Kidney glomerular epithelial cell (primary cell): ENCODE data around the gene FAM227B.
"Not testable (repeated sequence)": the region's sequence is repeated elsewhere in the genome, so short reads cannot be mapped to it uniquely, and the experiment has no call there.

Experiments
- DNase-seq: peaks from one replicate; lab custom pipeline; 2025; lab: John Stamatoyannopoulos, UW

FAM227B gene, protein sequence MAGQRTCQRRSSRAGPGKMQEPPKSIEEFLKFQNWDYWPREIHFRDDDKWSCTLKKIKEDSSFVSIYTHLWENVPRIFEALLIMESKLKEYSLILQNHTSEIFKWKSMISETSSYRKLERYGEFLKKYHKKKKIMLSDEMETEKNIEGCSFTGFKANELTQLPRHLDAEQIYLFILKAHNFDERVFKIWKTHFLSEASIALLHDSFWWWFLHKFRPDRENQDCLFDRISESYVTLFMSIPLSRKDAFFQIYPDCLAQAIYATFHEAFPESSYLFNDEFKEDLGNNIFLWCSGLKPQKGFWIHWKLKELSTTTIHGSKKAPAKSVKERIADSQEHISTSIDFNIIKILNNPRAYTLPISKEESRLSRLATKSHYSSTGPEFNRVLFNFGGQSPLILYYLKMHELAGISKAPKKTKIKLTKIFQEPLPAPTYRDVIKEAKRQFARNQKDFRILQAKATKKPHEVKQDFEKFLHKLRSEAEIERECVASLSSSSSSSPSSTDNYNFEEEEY

DNA sequence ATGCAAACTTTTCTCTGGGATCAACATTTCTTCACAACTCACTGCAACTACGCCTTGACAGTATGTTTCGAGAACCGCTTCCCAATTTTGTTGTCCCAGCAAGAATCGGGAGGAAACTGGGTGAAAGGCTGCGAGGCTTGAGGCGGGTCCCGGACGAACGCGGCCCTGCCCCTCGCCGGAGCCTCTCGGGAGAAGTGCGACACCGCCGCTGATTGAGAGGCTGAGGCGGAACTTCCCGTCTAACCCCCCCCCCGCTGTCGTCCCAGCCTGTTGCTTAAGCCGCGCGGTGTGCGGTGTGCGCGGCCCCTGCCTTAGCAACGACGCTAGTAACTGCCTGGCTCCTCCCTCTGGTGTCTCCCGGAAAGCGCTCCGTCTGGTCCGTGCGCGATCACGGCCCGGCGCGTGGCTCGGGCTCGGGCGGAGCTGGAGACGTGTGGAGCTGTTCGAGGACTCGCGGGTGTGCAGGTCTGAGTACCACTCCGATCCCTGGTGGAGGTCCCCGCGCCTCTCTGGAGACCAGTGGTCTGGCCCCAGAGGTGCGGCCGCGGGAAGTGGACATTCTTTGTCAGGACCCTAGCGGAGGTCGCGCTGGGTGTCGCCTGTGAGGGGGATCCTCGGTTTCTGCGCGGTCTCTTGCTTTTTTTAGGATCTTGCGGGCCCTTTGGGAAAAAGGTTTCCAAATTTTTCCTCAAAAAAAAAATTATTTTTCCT lies at the start of gene FAM227B, which contains the start of gene DTWD1:
Gene FAM227B (minus strand): TSS at position 161 of the 711 bp plus-strand sequence. CDS start 5,647 bp downstream, outside the sequence.
Gene DTWD1 (plus strand): TSS at position 391 of the 711 bp plus-strand sequence. CDS start 4,120 bp downstream, outside the sequence.
- peak; percentile 95 for DNase-seq

DNA sequence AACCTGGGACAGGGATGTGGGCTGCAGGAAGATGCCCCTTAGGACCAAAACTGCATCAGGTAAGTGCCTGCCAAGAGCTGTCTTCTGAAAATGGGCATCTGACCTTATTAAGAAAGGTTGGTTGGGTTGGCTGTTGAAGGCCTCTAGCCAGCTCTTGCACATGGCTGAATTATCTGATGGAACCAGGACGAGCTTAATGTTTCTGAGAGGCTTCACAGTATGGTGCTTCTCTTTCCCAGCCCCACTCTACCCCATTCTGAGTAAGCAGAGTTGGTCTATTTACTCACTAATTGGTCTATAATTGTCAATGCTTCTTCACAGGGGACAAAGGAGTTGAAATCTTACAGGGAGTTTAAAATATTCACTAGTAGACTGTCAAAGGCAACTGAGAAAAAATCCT lies 48.7 kb upstream of the FAM227B start:
- DNase-seq: no peak

DNA sequence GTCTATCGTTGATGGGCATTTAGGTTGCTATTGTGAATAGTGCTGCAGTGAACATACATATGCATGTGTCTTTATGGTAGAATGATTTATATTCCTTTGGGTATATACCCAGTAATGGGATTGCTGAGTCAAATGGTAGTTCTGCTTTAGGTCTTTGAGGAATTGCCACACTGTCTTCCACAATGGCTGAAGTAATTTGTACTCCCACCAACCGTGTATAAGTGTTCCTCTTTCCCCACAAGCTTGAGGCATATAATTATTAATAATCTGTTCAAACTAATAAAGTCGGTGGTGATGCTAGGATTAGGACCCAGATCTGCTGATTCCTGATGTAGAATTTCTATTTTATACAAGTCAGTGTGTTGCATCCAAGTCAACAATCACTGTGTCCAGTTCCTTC lies 45.9 kb upstream of the FAM227B start:
- not testable (repeated sequence) for DNase-seq

DNA sequence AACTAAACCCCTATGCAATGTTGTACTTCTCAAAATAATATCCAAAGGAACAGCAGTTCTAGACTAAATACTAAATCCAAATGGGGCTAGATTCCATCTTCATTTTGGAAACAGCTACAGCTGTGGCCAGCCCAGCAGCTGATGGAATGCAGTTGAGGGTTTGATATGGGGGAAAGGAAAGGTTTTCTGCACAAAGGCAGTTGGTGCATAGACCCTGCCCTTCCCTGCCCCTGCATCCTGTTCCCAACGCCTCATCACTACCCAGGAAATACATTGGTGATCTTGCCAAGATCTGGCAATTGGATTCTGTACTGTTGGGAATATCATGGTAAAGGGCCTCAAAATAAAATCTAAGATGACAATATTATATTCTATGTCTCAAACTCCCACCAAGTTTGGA lies 44.1 kb upstream of the FAM227B start:
- DNase-seq: no peak

DNA sequence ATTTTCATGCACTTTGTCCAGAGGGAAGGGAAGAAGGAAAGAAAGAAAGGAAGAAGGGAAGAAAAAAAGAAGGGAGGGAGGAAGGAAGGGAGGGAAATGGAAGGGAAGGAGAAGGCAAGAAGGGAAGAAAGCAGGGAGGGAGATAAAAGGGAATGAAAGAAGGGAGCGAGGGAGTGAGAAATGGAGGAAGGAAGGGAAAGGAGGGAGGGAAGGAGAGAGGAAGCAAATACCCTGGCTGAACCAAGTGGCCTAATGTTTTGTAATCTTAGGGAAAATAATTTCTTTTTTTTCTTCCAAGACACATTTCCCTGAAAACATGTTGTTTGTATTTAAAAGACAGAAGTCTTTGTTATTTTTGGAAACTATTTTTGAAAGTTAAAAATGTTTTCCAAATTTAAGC lies 36.1 kb upstream of the FAM227B start:
- no peak for DNase-seq

DNA sequence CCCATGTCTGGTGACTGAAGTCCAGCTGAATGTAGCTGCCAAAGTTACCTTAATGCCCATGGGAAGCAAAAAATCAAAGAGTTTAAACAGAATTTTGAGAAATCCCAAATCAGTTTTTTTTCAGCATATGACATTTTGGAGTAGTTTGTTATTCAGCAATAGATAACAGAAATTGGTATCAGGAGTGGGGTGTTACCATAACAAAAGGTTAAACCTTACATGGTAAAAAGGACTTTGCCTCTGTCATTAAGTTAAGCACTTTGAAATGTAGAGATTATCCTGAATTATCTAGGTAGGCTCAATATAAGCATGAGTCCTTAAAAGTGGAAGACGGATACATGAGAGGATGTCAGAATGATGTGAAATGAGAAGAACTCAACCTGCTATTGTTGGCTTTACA lies 32.3 kb upstream of the FAM227B start:
- DNase-seq: no peak

DNA sequence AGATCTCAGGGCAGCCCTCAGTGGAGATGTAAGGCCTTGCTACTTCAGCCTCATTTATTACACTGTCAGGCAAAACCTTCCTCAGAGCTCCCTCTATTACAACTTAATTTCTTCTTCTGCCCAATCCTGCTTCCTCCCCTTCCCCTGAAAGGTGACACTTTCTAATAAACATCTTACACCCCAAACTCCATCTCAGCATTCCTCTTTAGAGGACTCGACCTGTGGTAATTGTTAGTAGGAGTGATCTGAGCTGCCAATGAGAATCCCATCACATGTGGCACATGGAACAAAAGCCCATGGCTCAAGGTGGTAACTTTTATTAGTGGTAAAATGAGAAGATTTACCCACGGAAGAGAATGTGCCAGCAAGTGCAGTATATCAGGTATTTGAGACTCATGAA lies 30.1 kb upstream of the FAM227B start:
- no peak for DNase-seq

DNA sequence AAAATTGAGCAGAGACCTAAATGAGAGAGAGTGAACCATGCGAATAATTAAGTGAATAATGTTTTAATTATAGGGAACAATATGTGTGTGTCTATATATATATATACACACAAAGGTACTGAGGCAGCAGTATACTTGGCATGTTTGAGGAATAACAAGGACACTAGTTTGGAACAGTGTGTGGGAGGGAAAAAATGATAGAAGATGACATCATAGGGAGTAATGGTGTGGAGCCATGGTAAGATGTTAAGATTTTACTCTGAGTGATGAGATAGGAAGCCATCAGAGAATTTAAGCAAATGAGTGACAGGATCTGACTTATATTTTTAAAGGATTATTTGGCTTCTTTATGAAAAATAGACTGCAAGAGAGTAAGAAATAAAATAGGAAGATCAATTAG lies 29.4 kb upstream of the FAM227B start:
- peak; percentile 10 for DNase-seq

DNA sequence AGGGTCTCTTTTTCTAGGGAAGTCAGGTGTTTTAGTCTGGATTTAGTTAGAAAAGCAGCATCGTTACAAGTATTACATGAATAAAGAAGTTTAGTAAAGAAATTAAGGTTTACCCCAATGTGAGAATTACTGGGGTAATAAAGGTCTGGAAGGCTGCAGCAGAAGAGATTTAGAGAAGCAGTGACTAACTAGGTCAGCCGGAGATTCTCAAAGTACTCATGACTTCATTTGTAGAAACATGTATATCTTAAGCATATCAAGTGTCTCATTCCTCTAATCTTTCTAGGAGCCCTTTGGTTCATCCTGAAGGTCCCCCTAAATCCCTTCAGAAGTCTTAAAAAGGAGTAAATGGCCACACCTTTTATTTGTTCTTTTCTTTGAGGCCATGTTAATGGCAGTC lies 26.3 kb upstream of the FAM227B start:
- DNase-seq: no peak

DNA sequence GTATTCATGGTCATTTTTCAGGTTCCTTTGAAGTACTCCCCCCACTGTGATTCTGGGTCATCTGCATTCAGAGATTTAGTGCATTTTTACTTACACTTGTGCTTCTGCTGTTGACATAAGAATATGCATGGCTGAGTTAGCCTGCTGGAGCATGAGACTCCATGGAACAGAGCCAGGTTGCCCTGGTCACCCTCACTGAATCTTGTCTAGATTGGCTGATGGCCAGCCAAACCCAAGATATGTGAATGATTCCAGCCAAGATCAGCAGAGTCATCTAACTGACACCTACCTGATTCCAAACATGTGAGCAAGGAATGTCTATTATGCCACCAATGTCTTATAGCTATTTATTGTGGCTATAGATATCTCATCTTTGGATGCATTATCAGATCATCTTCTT lies 25.3 kb upstream of the FAM227B start:
- peak; percentile 94 for DNase-seq

DNA sequence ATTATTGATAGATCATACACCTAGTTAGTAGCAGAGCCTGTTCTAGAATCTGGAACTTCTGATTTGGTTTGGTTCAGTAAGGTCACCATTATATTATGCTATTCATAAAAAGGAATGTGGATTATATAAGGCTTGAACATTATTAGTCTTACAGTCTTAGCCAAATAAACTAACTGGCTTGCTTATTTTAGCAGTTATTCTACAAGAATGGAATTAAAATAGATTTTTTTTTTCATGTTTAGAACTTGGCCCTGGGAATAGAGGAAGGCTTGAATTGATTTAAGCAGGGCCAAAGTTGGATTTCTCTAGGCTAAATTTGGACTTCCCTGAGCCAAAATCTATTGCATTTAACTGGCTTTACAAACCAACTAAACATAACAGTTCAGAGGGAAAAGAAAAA lies 24.7 kb upstream of the FAM227B start:
- no peak for DNase-seq

DNA sequence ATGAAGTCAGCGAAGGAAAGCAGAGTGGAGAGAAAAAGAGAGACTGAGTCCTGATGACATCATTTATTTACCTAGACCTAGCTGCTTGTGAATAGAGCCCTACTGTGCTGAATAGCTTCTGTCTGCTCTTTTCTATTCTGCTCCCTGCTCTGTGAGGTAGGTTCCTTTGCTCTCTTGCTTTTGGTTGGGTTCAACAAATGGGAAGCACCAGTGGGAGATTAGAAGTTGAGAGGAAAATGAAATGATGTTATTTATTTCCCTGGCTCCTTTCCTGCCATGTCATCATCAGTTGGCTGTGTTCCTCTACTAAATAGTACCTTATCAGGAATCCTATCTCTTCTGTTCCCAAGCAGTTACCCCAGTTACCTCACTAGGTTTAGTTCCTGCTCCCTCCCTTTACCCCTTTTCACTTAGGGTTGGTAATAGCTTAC lies 23.8 kb upstream of the FAM227B start:
- DNase-seq: no peak

DNA sequence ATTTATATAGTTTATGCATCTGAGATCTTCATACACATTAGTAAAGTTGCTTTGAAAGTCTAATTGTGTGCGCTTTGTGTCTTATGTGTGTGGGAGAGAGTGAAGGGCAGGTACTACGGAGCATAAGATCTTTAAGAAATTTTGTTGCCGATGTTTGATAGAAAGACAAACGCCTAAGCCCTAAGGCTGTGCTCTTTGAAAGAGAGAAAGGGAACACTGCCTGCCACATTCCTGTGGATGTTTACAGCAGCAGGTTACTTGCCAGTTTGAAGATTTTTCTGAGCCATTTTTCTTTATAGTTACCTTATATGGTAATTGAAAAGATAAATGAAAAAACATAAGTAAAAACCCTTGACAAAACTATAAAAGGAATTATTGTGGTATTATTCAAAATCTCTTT lies 17.2 kb upstream of the FAM227B start:
- DNase-seq: no peak

DNA sequence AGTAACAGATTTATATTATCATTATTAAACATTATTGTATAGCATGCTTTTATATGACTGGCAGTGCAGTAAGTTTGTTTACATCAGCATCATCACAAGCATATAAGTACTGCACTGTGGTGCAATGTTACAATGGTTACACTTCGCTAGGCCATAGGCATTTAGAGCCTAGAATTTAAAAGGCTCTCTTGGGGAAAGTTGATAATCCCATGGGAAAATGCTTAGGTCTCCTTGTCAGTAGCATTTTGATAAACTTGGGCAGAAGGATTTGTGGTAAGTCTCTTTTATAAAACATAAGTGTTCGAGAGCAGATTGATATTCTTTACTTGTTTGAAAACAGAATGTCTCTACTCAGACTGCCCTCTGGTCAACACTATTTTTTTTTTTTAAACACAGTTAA lies 7.8 kb upstream of the FAM227B start:
- no peak for DNase-seq

DNA sequence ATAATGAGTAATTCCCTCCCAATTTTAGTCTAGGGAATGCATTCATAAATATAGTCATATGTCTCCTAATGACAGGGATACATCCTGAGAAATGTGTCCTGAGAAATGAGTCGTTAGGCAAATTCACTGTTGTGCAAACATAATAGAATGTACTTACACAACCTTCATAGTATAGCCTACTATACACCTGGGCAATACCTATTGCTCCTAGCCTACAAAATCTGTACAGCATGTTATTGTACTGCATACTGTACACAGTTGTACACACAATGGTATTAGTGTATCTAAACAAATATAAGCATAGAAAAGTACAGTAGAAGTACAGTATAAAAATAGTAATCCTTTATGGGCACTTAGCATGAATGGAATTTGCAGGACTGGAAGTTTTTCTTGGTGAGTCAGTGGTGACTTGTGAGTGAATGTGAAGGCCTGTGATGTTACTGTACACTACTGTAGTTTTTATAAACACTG lies 6.8 kb upstream of the FAM227B start:
- peak; percentile 80 for DNase-seq

DNA sequence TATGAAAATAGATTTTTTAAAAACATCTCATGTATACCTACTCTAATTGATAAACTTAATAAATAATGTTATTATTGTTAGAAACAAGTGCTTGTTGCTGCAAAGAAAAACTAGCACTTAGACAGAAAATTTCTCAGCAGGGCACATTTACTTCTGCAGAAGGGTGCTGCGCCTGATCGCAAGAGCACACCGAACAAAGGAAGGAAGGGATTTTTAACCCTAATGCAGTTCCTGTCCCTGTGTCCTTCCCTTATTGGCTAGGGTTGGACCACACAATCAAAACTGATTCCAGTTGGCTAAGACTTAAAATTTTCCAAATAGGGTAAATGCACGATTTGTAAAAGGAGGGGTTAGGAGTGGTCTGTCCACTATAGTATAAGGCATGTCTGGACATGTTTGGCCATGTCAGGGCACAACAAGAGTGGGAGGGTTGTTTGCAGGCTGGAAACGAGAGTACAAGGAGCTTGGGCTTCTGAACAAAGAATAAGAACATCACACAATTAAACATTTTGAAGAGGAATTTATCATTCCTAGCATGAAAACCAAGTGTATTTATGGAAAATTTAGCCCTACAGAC lies 4.9 kb upstream of the FAM227B start:
- DNase-seq: no peak

DNA sequence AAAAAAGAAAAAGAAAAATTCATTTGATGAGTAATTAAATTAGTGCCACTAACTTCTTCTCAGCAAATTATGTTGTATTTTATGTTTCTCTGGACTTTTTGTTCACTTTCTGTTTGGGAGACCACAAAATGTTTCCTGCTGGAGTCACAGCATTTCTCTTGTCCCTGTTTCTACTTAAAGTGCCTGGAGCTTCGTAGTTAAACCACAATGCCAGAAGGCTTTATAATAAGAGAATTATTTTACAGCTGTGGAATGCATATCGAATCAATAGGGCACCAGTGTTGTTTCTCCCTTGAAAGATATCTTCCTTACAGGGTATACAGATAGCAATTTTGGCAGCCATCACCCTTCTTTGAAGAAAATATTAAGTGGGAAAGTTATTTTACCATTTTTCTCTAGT lies 3.4 kb upstream of the FAM227B start:
- no peak for DNase-seq

DNA sequence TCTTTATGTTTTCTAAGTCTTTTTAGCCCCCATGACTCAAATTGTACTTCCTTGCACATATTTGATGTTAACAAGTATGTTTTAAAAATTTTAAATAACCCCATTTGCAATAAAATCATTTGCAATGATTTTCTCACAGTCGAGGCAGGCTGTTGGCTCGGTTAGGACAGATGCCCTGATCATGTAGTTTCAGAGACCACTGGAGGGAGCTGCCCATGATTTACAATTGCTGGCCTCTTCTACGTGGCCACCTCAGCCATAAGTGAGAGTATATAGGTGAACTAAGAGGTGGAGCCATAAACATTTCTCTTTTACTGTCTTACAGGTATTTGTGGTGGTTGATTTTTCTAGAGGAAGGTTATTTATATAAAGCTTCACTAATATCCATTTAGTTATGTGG lies 1.9 kb upstream of the FAM227B start:
- no peak for DNase-seq

DNA sequence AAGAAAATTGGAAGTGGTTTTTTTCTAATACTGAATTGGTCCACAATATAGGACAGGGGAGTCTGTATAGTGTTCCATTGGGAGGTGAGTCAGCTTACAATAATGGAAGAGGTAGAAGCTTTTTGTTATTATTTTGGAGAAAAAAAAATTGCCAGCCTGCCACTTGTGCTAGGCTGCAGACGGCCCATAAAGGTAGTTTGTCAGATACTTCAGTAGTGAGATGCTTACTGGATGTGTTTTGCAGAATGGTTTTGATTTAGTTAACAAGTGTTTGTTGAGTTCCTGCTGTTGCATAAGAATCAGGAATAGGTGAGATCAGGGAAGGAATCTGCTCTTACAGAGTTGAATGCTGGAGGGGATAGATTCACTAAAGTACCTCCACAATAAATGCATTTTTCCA lies 1.3 kb upstream of the FAM227B start:
- no peak for DNase-seq

DNA sequence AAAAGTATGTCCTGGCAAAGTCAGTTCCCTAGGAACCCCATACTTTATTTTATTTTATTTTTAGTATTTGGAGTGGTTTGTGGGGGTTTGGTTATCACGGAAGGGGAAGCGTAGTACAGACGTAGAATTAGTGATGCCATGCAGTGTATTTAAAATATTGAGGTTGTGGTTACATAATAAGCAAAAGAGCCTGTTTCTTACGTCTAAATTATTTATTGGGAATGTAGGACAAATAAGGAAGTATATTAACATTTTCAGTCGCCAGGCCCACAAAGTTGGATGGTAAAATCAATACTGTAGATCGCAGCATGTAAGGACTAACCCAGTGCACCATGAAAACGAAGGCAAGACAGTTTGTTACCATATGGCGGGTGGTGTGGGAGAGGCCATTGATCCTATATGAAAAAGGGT lies 788 bp upstream of the FAM227B start:
- no peak for DNase-seq

DNA sequence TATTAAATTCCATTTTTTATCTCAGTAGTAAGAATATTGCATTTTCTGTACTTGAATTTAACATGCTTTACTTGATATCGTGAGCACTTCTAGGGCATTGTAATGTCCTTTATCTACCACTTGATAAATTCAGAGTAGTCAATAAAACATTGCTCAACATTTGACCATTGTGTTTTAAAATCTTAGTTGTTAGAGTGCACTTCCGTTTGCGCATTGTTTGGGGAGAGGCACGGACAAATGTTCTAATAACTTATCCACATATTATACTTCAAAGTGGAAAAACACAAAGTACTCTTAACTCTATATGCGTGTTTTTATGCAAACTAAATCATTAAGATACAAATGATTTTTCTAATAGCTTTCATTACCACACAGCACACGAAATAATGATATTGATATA lies 419 bp downstream of the FAM227B start:
- DNase-seq: peak; percentile 45

DNA sequence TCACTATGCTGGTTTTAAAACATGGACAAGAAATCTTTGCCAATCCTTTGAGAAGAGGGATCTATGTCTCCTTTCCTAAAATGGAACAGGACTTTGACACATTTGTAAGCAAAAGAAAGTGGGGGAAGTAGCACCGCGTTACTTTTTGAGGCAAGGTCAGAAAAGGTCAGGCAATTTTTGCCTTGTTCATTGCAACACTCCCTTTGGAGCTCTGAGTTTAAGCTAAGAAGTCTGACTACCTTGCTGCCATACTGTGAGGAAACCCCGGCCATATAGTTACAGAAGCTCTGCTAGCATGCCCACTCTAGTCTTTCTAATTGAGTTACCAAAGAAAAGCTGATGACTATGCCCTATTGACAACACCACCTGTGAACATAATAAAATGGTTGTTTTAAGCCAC lies 1.4 kb downstream of the FAM227B start:
- DNase-seq: no peak

DNA sequence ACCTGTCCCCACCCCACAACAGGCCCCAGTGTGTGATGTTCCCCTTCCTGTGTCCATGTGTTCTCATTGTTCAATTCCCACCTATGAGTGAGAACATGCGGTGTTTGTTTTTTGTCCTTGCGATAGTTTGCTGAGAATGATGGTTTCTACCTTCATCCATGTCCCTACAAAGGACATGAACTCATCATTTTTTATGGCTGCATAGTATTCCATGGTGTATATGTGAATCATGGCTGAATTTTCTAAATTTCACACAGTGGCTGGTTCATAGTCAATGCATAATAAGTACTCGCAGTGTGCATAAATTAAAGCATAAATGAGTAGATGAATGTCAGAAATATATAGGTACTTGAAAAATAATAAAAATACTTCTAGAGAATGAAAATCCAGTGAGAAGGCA lies 8.4 kb downstream of the FAM227B start:
- not testable (repeated sequence) for DNase-seq
